HEK293 (cell line): ENCODE measurements around the gene SLC2A4.

Experiments
- ATF2 ChIP-seq: fragments of 450-650 bp; formaldehyde crosslinking; IDR thresholded peaks from 2 replicates; pipeline ENCODE4 v1.5.1; 2016; ENCODE audit warnings: missing biosample characterization, missing genetic modification characterization, low read depth
- CTCF ChIP-seq: fragments of 450-650 bp; formaldehyde crosslinking; IDR thresholded peaks from 2 replicates; pipeline ENCODE4 v1.5.1; 2016; ENCODE audit warnings: missing biosample characterization, missing genetic modification characterization
- KLF10 ChIP-seq: fragments of 450-650 bp; IDR thresholded peaks from 2 replicates; pipeline ENCODE4 v1.5.1; 2018; ENCODE audit warnings: missing biosample characterization, mild to moderate bottlenecking, missing genetic modification characterization
- KLF9 ChIP-seq: fragments of 450-650 bp; formaldehyde crosslinking; IDR thresholded peaks from 2 replicates; pipeline ENCODE4 v1.5.1; 2016; ENCODE audit warnings: missing biosample characterization, missing genetic modification characterization, low read depth
- ZNF114 ChIP-seq: fragments of 450-650 bp; formaldehyde crosslinking; IDR thresholded peaks from 2 replicates; pipeline ENCODE4 v1.5.0; 2017; ENCODE audit warnings: missing biosample characterization, missing genetic modification characterization
- ZNF140 ChIP-seq: fragments of 450-650 bp; formaldehyde crosslinking; IDR thresholded peaks from 2 replicates; pipeline ENCODE4 v1.5.1; 2016; ENCODE audit warnings: missing biosample characterization, missing genetic modification characterization
- ZNF274 ChIP-seq, 2 experiments: fragments of 200-500 bp in 1 of 2; fragments of 450-650 bp in 1 of 2; sonication (Bioruptor generic) in 1 of 2; formaldehyde crosslinking in 1 of 2; IDR thresholded peaks; 2 replicates each; pipeline versions ENCODE4 v1.5.1 to v1.6.1; 2014 to 2016; ENCODE audit warnings: borderline replicate concordance in 1 of 2, inconsistent platforms in 1 of 2, low read length in 1 of 2, missing biosample characterization in 1 of 2, missing genetic modification characterization in 1 of 2
- ZNF324 ChIP-seq: fragments of 450-650 bp; formaldehyde crosslinking; IDR thresholded peaks from 2 replicates; pipeline ENCODE4 v1.5.1; 2016; ENCODE audit warnings: missing biosample characterization, missing genetic modification characterization
- ZNF558 ChIP-seq: fragments of 450-650 bp; formaldehyde crosslinking; IDR thresholded peaks from 2 replicates; pipeline ENCODE4 v1.5.1; 2016; ENCODE audit warnings: missing biosample characterization, missing genetic modification characterization
- ZNF600 ChIP-seq: fragments of 450-650 bp; formaldehyde crosslinking; IDR thresholded peaks from 2 replicates; pipeline ENCODE4 v1.5.1; 2016; ENCODE audit warnings: missing biosample characterization, missing genetic modification characterization
- ZNF645 ChIP-seq: fragments of 450-650 bp; formaldehyde crosslinking; IDR thresholded peaks from 2 replicates; pipeline ENCODE4; 2016; ENCODE audit warnings: missing biosample characterization, missing genetic modification characterization
- ZNF704 ChIP-seq: fragments of 450-650 bp; formaldehyde crosslinking; IDR thresholded peaks from 2 replicates; pipeline ENCODE4 v1.5.1; 2016; ENCODE audit warnings: missing biosample characterization, missing genetic modification characterization

- TF ChIP-seq ZNF645 = no peak
- TF ChIP-seq CTCF (tag by site-specific recombination) = no peak
- TF ChIP-seq KLF10 = no peak
- no peak for TF ChIP-seq ZNF274 (IDR thresholded peaks at IDR 0.05; ENCODE audit: low read length)
- no peak for TF ChIP-seq ZNF274 (tag by site-specific recombination; IDR thresholded peaks at IDR 0.05; ENCODE audit: borderline replicate concordance)
- no peak for TF ChIP-seq ZNF114 (tag by site-specific recombination)
- no peak for TF ChIP-seq ZNF600 (tag by site-specific recombination)
- TF ChIP-seq ATF2 (tag by site-specific recombination) = no peak
- TF ChIP-seq ZNF558 (tag by site-specific recombination) = no peak
- TF ChIP-seq ZNF704 (tag by site-specific recombination) = no peak
- no peak for TF ChIP-seq ZNF140 (tag by site-specific recombination)
- no peak for TF ChIP-seq ZNF324
- no peak for TF ChIP-seq KLF9 (tag by site-specific recombination)
These were observed 31.7 kb upstream of the SLC2A4 start for GRCh38 chr17:7249830-7250229.
